Measurements from ENCODE around the gene PRR15. TPM values are rescaled to one million over a fixed set of nuclear protein-coding genes. Genes with fewer than 3 reads are reported as not detected.

Gene PRR15
- total RNA-seq, 2 donors from 2014 or later, result 2.7 to 3.7 TPM

- no peak for TF ChIP-seq CTCF (conservative IDR thresholded peaks at IDR 0.05)
- H3K4me1 Mint-ChIP-seq, result peaks cover 27% of the 10 kb centered on the region
- WGBS, 2 experiments (ENCODE audit: insufficient coverage in 1 of 2, insufficient read length in 1 of 2), result 83% methylated on average over 1 to 2 of the region's 2 CpGs
These were observed 49.0 kb downstream of the PRR15 start for GRCh38 chr7:29612596-29612995.

GRCh38 chr7:29613100-29613499 lies 49.5 kb downstream of the PRR15 start:
- Histone ChIP-seq H3K4me1 (ENCODE audit: control insufficient read depth, insufficient read depth, low read length) (peaks cover 11% of the 10 kb centered on the region), H3K27ac (ENCODE audit: low read depth, low read length) (no peak overlapping the region), H3K9me3 (ENCODE audit: control insufficient read depth, low read length) (peaks cover 11% of the 10 kb centered on the region), H3K4me3 (ENCODE audit: low read length) (no peak overlapping the region), H3K36me3 (ENCODE audit: control insufficient read depth, insufficient read depth, low read length) (no peaks in the 10 kb centered on the region), H3K9ac (ENCODE audit: extremely low read depth, low read length, poor library complexity, severe bottlenecking) (no peak overlapping the region), H3K27me3 (ENCODE audit: control insufficient read depth, insufficient read depth, low read length, poor library complexity, severe bottlenecking) (no peaks in the 10 kb centered on the region)
- peaks cover 4% of the 10 kb centered on the region for H3K27me3 Mint-ChIP-seq (ENCODE audit: insufficient read depth)
- H3K4me3 Mint-ChIP-seq, result no peak overlapping the region
- H3K36me3 Mint-ChIP-seq (ENCODE audit: low read depth), result no peaks in the 10 kb centered on the region
- peaks cover 8% of the 10 kb centered on the region for H3K9me3 Mint-ChIP-seq
- 83 to 85% methylated on average over 2 to 3 of the region's 3 CpGs for WGBS, 2 experiments (ENCODE audit: insufficient coverage in 1 of 2, insufficient read length in 1 of 2)
- peaks cover 22% of the 10 kb centered on the region for H3K4me1 Mint-ChIP-seq
- DNase-seq, result no peak
- H3K27ac Mint-ChIP-seq, result no peak overlapping the region
- no peak for TF ChIP-seq CTCF (conservative IDR thresholded peaks at IDR 0.05)

More at GRCh38 chr7:29612596-29612995, 49.0 kb downstream of the PRR15 start:
- Mint-ChIP-seq H3K4me3 (no peak overlapping the region), H3K27ac (no peak overlapping the region), H3K9me3 (peaks cover 7% of the 10 kb centered on the region), H3K27me3 (ENCODE audit: insufficient read depth) (peaks cover 4% of the 10 kb centered on the region), H3K36me3 (ENCODE audit: low read depth) (no peaks in the 10 kb centered on the region)
- no peak overlapping the region for H3K27ac ChIP-seq (ENCODE audit: low read depth, low read length)
- H3K27me3 ChIP-seq (ENCODE audit: control insufficient read depth, insufficient read depth, low read length, poor library complexity, severe bottlenecking), result no peaks in the 10 kb centered on the region
- no peaks in the 10 kb centered on the region for H3K36me3 ChIP-seq (ENCODE audit: control insufficient read depth, insufficient read depth, low read length)
- DNase-seq, result no peak
- peaks cover 6% of the 10 kb centered on the region for H3K9me3 ChIP-seq (ENCODE audit: control insufficient read depth, low read length)
- H3K4me1 ChIP-seq (ENCODE audit: control insufficient read depth, insufficient read depth, low read length), result peaks cover 14% of the 10 kb centered on the region
- no peak overlapping the region for H3K4me3 ChIP-seq (ENCODE audit: low read length)
- H3K9ac ChIP-seq (ENCODE audit: extremely low read depth, low read length, poor library complexity, severe bottlenecking), result no peak overlapping the region

GRCh38 chr7:29614229-29614628 lies 50.6 kb downstream of the PRR15 start:
- Histone ChIP-seq H3K9ac (ENCODE audit: extremely low read depth, low read length, poor library complexity, severe bottlenecking) (no peak overlapping the region), H3K9me3 (ENCODE audit: control insufficient read depth, low read length) (peaks cover 23% of the 10 kb centered on the region), H3K27ac (ENCODE audit: low read depth, low read length) (no peak overlapping the region), H3K4me1 (ENCODE audit: control insufficient read depth, insufficient read depth, low read length) (no peaks in the 10 kb centered on the region), H3K36me3 (ENCODE audit: control insufficient read depth, insufficient read depth, low read length) (no peaks in the 10 kb centered on the region), H3K27me3 (ENCODE audit: control insufficient read depth, insufficient read depth, low read length, poor library complexity, severe bottlenecking) (no peaks in the 10 kb centered on the region), H3K4me3 (ENCODE audit: low read length) (no peak overlapping the region)
- Mint-ChIP-seq H3K9me3 (peaks cover 8% of the 10 kb centered on the region), H3K4me1 (peaks cover 14% of the 10 kb centered on the region), H3K4me3 (no peak overlapping the region), H3K27me3 (ENCODE audit: insufficient read depth) (peaks cover 4% of the 10 kb centered on the region), H3K36me3 (ENCODE audit: low read depth) (no peaks in the 10 kb centered on the region), H3K27ac (no peak overlapping the region)
- no peak for DNase-seq
- no peak for TF ChIP-seq CTCF (conservative IDR thresholded peaks at IDR 0.05)
- 92 to 94% methylated on average over 2 of the region's 2 CpGs for WGBS, 2 experiments (ENCODE audit: insufficient coverage in 1 of 2, insufficient read length in 1 of 2)

Other genes starting within 250 kb of the PRR15 start
- gene WIPF3, start 242.7 kb downstream of the PRR15 start, total RNA-seq, result 1 to 10 TPM; 5.2 to 7.2 TPM

Data from endodermal cell (in vitro differentiated cells).